GM23338 (cell line): ENCODE results near the gene PEX11A. TPM values are rescaled to one million over a fixed set of nuclear protein-coding genes. Genes with fewer than 3 reads are reported as not detected.
A peak's percentile ranks its signal among the peaks of the same experiment; 100 is the strongest.

Experiments used
- ATAC-seq: fragments of 200-7000 bp; cut with Tn5 transposase; 3 replicates; pipeline ENCODE4 v1.9.1; 2020
- DNase-seq: peaks from one replicate; pipeline ENCODE4 v3.0.0-alpha.2; 2015; ENCODE audit warnings: low spot score
- H2AFZ ChIP-seq: fragments of 200-600 bp; sonication (generic); 2 replicates; pipeline ENCODE4 v1.8.0; 2016; ENCODE audit warnings: antibody characterized with exemption, mild to moderate bottlenecking, moderate library complexity
- H3F3A ChIP-seq: fragments of 200-600 bp; sonication (generic); replicated peaks from 2 replicates; pipeline ENCODE4 v1.8.0; 2017; ENCODE audit warnings: antibody characterized with exemption, mixed run types, low read depth
- H3K27ac ChIP-seq: fragments of 200-600 bp; sonication (generic); 2 replicates; pipeline ENCODE4 v1.6.1; 2016; ENCODE audit warnings: low read depth
- H3K27me3 ChIP-seq: fragments of 200-600 bp; sonication (generic); 2 replicates; pipeline ENCODE4 v1.8.0; 2016; ENCODE audit warnings: mild to moderate bottlenecking, mixed run types, moderate library complexity; ENCODE audit not compliant: insufficient read depth
- H3K36me3 ChIP-seq: fragments of 200-600 bp; sonication (generic); 2 replicates; pipeline ENCODE4 v1.8.0; 2016; ENCODE audit warnings: mild to moderate bottlenecking; ENCODE audit not compliant: insufficient read depth
- H3K4me1 ChIP-seq: fragments of 200-600 bp; sonication (generic); 2 replicates; pipeline ENCODE4 v1.8.0; 2016; ENCODE audit warnings: mild to moderate bottlenecking, moderate library complexity; ENCODE audit not compliant: insufficient read depth
- H3K4me2 ChIP-seq: fragments of 200-600 bp; sonication (generic); 2 replicates; pipeline ENCODE4 v1.7.1; 2017; ENCODE audit warnings: mixed run types
- H3K4me3 ChIP-seq: fragments of 200-600 bp; sonication (generic); 2 replicates; pipeline ENCODE4 v1.6.1; 2016; ENCODE audit warnings: mixed run types
- H3K79me2 ChIP-seq: fragments of 200-600 bp; sonication (generic); replicated peaks from 2 replicates; pipeline ENCODE4 v1.8.0; 2017; ENCODE audit warnings: mild to moderate bottlenecking; ENCODE audit not compliant: insufficient read depth
- H3K9me2 ChIP-seq: fragments of 200-600 bp; sonication (generic); 2 replicates; pipeline ENCODE4 v1.8.0; 2017; ENCODE audit not compliant: insufficient read depth
- H4K20me1 ChIP-seq: fragments of 200-600 bp; sonication (generic); replicated peaks from 2 replicates; pipeline ENCODE4 v1.8.0; 2017; ENCODE audit warnings: mild to moderate bottlenecking; ENCODE audit not compliant: insufficient read depth
- H3K27ac Mint-ChIP-seq: 2 replicates; pipeline ENCODE4 v1.8.0; 2020; ENCODE audit warnings: inconsistent platforms, mild to moderate bottlenecking, moderate library complexity, mixed read lengths
- H3K27me3 Mint-ChIP-seq: 3 replicates; pipeline ENCODE4 v1.8.0; 2022; ENCODE audit warnings: low read depth, mild to moderate bottlenecking, moderate library complexity, mixed read lengths, inconsistent platforms; ENCODE audit not compliant: insufficient read depth, poor library complexity
- H3K36me3 Mint-ChIP-seq: 3 replicates; pipeline ENCODE4 v1.8.0; 2021; ENCODE audit warnings: low read depth, mild to moderate bottlenecking, inconsistent platforms, moderate library complexity, mixed read lengths
- H3K4me1 Mint-ChIP-seq: 3 replicates; pipeline ENCODE4 v1.8.0; 2020; ENCODE audit warnings: mild to moderate bottlenecking, inconsistent platforms, mixed read lengths
- H3K4me3 Mint-ChIP-seq: 3 replicates; pipeline ENCODE4 v1.8.0; 2021; ENCODE audit warnings: moderate library complexity, mild to moderate bottlenecking, inconsistent platforms, mixed read lengths
- H3K9me3 Mint-ChIP-seq: 3 replicates; pipeline ENCODE4 v1.8.0; 2020; ENCODE audit warnings: moderate library complexity, mild to moderate bottlenecking, inconsistent platforms, mixed read lengths
- CREB1 ChIP-seq: fragments of 250-450 bp; sonication (Bioruptor Pico); IDR thresholded peaks from 2 replicates; pipeline ENCODE4 v1.5.0; 2020; ENCODE audit warnings: low read depth, mild to moderate bottlenecking, moderate library complexity
- EZH2 ChIP-seq: fragments of 200-600 bp; sonication (generic); IDR thresholded peaks from one replicate; pipeline ENCODE4 v1.8.0; 2017; ENCODE audit warnings: antibody characterized with exemption, mild to moderate bottlenecking, low read depth; ENCODE audit not compliant: unreplicated experiment
- EZH2phosphoT487 ChIP-seq: fragments of 200-600 bp; sonication (generic); IDR thresholded peaks from one replicate; pipeline ENCODE4 v1.8.1; 2018; ENCODE audit warnings: antibody characterized with exemption; ENCODE audit not compliant: unreplicated experiment
- JUNB ChIP-seq: IDR thresholded peaks from one replicate; pipeline ENCODE4 v1.6.1; 2016; ENCODE audit warnings: antibody characterized with exemption; ENCODE audit not compliant: unreplicated experiment
- NANOG ChIP-seq: IDR thresholded peaks from 2 replicates; pipeline ENCODE4 v1.6.1; 2016; ENCODE audit warnings: antibody characterized with exemption, borderline replicate concordance
- POLR2AphosphoS5 ChIP-seq: IDR thresholded peaks from 2 replicates; pipeline ENCODE4 v1.6.1; 2016; ENCODE audit warnings: antibody characterized with exemption, low read depth
- ZNF114 ChIP-seq: fragments of 250-450 bp; sonication (Bioruptor Pico); IDR thresholded peaks from 2 replicates; pipeline ENCODE4 v1.5.0; 2020; ENCODE audit warnings: mild to moderate bottlenecking, moderate library complexity
- ZNF331 ChIP-seq: fragments of 250-450 bp; sonication (Bioruptor Pico); IDR thresholded peaks from 2 replicates; pipeline ENCODE4 v1.5.0; 2020; ENCODE audit warnings: low read depth, mild to moderate bottlenecking, moderate library complexity
- polyA plus RNA-seq: library from polyadenylated mRNA; unstranded; fragments of >200 nt; fragmentation: Nextera tagmentation; extraction: Ambion mirVana; gene quantifications from 2 replicates; pipeline ENCODE4 v1.2.1, GENCODE V29; 2016
- total RNA-seq: library from RNA; depleted of rRNA; stranded (reverse); fragments of >200 nt; shearing (Covaris generic); gene quantifications from 2 replicates; pipeline ENCODE4 v1.2.3, GENCODE V29; 2014
- TF ChIP-seq, protein P1 (sequence below): IDR thresholded peaks from 2 replicates; pipeline ENCODE4 v1.6.1; 2016; ENCODE audit warnings: antibody characterized with exemption
- TF ChIP-seq, protein P2 (sequence below), 2 experiments: fragments of 200-600 bp in 1 of 2; sonication (generic) in 1 of 2; conservative IDR thresholded peaks; 2 replicates each; pipeline versions ENCODE4 v1.5.1 to v1.6.1; 2016 to 2017; ENCODE audit warnings: antibody characterized with exemption in 2 of 2, low read depth in 2 of 2, mild to moderate bottlenecking in 2 of 2, moderate library complexity in 1 of 2
- TF ChIP-seq, protein P3 (sequence below): fragments of 250-450 bp; sonication (Bioruptor Pico); IDR thresholded peaks from 2 replicates; pipeline ENCODE4 v1.5.0; 2020; ENCODE audit warnings: mild to moderate bottlenecking, moderate library complexity

Gene PEX11A
- total and polyA plus RNA-seq, 2 experiments from 2014 or later: 2.1 to 4.8 TPM

- TF ChIP-seq, protein P1, sequence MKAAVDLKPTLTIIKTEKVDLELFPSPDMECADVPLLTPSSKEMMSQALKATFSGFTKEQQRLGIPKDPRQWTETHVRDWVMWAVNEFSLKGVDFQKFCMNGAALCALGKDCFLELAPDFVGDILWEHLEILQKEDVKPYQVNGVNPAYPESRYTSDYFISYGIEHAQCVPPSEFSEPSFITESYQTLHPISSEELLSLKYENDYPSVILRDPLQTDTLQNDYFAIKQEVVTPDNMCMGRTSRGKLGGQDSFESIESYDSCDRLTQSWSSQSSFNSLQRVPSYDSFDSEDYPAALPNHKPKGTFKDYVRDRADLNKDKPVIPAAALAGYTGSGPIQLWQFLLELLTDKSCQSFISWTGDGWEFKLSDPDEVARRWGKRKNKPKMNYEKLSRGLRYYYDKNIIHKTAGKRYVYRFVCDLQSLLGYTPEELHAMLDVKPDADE: no peak
- TF ChIP-seq ZNF331 (CRISPR knock-in tag) (no peak), ZNF114 (CRISPR knock-in tag) (no peak), NANOG (no peak), POLR2AphosphoS5 (no peak), EZH2 (no peak), JUNB (no peak), EZH2phosphoT487 (no peak), CREB1 (CRISPR knock-in tag) (peak; percentile 64)
- TF ChIP-seq, protein P2, sequence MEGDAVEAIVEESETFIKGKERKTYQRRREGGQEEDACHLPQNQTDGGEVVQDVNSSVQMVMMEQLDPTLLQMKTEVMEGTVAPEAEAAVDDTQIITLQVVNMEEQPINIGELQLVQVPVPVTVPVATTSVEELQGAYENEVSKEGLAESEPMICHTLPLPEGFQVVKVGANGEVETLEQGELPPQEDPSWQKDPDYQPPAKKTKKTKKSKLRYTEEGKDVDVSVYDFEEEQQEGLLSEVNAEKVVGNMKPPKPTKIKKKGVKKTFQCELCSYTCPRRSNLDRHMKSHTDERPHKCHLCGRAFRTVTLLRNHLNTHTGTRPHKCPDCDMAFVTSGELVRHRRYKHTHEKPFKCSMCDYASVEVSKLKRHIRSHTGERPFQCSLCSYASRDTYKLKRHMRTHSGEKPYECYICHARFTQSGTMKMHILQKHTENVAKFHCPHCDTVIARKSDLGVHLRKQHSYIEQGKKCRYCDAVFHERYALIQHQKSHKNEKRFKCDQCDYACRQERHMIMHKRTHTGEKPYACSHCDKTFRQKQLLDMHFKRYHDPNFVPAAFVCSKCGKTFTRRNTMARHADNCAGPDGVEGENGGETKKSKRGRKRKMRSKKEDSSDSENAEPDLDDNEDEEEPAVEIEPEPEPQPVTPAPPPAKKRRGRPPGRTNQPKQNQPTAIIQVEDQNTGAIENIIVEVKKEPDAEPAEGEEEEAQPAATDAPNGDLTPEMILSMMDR (conservative IDR thresholded peaks at IDR 0.05; ENCODE audit: low read depth in 2 of 2): peak; percentile 75 to 90
Observed at GRCh38 chr15:89647191-89647851, 43.2 kb downstream of the PEX11A start (continued).

DNA sequence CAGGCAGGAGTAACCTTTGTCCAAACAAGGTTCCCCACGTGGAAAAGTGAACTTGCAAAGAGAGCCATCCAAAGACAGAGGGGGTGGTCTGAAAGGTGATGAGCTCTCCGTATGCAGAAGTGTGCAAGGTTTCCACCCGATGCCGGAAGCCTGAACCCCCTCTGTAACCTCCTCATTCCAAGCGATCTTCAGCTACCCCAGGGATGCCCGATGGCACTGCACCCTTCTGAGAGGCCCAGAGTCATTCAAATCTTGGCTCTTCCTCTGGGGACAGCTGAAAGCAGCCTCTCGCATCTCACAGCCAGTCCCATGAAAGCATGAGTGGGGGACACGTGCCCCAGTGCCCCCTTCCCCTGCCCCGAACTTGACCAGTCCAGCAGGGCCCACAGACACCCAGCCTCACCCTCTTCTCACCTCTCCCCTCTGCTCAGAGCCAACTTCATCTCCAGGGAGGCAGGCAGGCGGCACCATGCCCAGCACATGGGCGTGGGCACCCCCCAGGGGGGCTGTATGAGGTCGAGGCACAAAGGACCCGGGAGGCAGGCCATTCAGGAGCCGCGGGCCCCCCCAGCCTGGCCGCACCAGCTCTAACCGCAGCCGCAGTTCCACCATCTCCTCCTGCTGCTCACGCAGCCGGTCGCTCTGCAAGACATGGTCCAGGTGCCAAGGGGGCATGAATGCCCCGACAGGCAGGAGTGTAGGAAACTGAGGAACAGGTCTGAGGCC, 44.0 kb downstream of the PEX11A start:
- no peak for DNase-seq
- Histone ChIP-seq H2AFZ (no peak overlapping the region), H4K20me1 (0 out of 2 replicates have a peak, but pooled peaks cover 4% of the 10 kb centered on the region), H3K4me2 (no peak overlapping the region), H3K79me2 (no peaks in the 10 kb centered on the region), H3F3A (no peaks in the 10 kb centered on the region), H3K27ac (no peak overlapping the region), H3K27me3 (0 out of 2 replicates have a peak, but pooled peaks cover 4% of the 10 kb centered on the region), H3K36me3 (no peaks in the 10 kb centered on the region; the same call in 1 of the 2 replicates), H3K9me2 (peaks cover 2% of the 10 kb centered on the region; the same call in 1 of the 2 replicates), H3K4me1 (no peaks in the 10 kb centered on the region), H3K4me3 (no peak overlapping the region)
- H3K9me3 Mint-ChIP-seq: no peaks in the 10 kb centered on the region
- H3K4me1 Mint-ChIP-seq: peaks cover 2% of the 10 kb centered on the region; the same call in 1 of the 3 replicates
- H3K36me3 Mint-ChIP-seq: peaks cover 43% of the 10 kb centered on the region
- no peak overlapping the region for H3K4me3 Mint-ChIP-seq
- H3K27ac Mint-ChIP-seq: no peak overlapping the region
- peaks cover 6% of the 10 kb centered on the region for H3K27me3 Mint-ChIP-seq
- no peak for ATAC-seq
- TF ChIP-seq EZH2phosphoT487: no peak
- TF ChIP-seq, protein P3, sequence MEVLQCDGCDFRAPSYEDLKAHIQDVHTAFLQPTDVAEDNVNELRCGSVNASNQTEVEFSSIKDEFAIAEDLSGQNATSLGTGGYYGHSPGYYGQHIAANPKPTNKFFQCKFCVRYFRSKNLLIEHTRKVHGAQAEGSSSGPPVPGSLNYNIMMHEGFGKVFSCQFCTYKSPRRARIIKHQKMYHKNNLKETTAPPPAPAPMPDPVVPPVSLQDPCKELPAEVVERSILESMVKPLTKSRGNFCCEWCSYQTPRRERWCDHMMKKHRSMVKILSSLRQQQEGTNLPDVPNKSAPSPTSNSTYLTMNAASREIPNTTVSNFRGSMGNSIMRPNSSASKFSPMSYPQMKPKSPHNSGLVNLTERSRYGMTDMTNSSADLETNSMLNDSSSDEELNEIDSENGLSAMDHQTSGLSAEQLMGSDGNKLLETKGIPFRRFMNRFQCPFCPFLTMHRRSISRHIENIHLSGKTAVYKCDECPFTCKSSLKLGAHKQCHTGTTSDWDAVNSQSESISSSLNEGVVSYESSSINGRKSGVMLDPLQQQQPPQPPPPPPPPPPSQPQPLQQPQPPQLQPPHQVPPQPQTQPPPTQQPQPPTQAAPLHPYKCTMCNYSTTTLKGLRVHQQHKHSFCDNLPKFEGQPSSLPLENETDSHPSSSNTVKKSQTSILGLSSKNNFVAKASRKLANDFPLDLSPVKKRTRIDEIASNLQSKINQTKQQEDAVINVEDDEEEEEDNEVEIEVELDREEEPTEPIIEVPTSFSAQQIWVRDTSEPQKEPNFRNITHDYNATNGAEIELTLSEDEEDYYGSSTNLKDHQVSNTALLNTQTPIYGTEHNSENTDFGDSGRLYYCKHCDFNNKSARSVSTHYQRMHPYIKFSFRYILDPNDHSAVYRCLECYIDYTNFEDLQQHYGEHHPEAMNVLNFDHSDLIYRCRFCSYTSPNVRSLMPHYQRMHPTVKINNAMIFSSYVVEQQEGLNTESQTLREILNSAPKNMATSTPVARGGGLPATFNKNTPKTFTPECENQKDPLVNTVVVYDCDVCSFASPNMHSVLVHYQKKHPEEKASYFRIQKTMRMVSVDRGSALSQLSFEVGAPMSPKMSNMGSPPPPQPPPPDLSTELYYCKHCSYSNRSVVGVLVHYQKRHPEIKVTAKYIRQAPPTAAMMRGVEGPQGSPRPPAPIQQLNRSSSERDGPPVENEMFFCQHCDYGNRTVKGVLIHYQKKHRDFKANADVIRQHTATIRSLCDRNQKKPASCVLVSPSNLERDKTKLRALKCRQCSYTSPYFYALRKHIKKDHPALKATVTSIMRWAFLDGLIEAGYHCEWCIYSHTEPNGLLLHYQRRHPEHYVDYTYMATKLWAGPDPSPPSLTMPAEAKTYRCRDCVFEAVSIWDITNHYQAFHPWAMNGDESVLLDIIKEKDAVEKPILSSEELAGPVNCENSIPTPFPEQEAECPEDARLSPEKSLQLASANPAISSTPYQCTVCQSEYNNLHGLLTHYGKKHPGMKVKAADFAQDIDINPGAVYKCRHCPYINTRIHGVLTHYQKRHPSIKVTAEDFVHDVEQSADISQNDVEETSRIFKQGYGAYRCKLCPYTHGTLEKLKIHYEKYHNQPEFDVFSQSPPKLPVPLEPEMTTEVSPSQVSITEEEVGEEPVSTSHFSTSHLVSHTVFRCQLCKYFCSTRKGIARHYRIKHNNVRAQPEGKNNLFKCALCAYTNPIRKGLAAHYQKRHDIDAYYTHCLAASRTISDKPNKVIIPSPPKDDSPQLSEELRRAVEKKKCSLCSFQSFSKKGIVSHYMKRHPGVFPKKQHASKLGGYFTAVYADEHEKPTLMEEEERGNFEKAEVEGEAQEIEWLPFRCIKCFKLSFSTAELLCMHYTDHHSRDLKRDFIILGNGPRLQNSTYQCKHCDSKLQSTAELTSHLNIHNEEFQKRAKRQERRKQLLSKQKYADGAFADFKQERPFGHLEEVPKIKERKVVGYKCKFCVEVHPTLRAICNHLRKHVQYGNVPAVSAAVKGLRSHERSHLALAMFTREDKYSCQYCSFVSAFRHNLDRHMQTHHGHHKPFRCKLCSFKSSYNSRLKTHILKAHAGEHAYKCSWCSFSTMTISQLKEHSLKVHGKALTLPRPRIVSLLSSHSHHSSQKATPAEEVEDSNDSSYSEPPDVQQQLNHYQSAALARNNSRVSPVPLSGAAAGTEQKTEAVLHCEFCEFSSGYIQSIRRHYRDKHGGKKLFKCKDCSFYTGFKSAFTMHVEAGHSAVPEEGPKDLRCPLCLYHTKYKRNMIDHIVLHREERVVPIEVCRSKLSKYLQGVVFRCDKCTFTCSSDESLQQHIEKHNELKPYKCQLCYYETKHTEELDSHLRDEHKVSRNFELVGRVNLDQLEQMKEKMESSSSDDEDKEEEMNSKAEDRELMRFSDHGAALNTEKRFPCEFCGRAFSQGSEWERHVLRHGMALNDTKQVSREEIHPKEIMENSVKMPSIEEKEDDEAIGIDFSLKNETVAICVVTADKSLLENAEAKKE: no peak
